GM21723 (cell line): ENCODE results near the gene RECQL5.

ENCODE experiments used
- ATAC-seq: cut with Tn5 transposase; IDR thresholded peaks from one replicate; pipeline ENCODE4 v1.9.1; 2021; ENCODE audit warnings: mild to moderate bottlenecking, moderate library complexity; ENCODE audit not compliant: unreplicated experiment

RECQL5 gene

DNA sequence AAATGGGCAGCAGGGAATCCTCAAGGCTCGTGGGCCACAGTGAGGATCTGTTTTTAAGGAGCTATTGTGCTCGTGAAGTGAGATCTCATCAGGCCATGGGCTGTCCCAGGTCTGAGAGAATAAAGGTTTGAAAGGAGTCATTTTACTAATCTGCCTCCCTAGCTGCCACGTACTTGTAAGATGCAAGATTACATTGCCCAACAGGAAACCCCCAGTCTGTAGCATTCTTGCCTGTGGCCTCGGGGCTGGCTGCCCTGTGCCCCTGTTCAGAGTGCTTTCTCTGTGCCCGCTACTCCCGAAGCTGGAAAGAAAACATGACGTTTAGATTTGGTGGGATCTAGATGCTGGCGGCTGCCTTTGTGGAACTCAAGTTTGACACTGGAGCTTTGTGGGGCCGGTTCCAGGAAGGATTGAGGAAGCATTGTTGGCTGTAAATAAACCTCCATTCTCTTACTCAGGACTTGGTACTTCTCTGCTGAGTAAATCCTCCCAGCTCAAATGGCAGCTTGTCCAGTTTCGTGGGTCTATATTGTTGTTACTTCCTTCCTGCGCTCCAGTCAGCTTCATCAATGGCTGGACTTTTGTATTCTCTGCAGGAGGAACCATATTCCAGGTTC is 21.4 kb upstream of the RECQL5 start:
- ATAC-seq: no peak

DNA sequence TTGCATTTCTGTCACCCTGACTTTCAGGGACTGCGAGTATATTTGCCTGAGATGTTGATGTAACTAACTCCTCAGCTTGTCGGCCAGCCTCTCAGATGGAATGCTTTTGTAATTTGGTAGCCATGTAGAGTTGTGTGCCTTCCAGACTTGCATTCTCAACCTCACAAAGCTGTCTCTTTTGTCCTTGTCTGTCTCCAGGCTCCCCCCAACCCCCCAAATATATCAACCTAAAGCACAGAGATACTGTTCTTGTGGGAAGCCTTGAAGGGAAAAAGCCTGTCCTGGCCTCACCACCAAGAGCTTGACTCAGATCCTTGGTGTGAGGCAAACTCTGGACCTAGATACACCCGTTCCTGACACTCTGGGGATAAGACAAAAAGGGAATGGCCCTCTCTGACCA is 18.5 kb upstream of the RECQL5 start:
- ATAC-seq: no peak

DNA sequence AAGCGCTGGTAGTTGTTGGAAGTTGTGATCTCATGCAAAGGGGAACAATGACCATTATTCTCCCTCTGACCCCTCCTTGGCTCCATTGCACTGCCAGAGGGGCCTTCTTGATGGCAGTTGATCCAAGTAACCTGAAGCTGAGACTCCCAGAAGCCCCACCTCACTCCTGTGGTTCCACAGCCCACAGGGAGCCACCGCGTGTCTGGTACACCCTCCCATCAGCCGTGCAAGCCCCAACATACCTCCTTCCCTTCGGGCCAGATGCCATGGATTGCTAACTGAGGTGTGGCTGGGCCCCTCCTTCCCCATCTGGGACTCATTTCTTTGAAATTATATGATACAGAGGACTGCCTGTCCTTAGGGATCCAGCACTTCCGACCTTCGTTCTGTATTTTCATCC is 18.0 kb upstream of the RECQL5 start:
- ATAC-seq: no peak

DNA sequence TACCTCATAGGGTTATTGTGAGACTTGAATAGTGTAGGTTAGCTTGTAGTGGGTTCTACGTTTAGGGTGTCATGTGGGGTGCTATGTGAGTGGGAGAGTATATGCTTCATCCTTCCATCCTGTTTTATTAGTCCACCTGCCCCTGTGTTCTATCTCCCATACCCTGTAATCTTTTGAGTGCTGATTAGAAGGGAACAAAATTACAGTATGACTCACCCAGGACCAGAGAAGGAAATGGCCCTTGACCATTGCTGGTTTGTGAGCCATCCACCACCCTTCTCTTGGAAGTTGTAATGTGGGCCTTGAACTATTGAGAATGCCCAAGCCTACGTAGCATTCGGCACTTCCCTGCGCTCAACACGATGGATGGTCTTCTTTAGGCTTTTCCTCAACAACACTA is 17.3 kb upstream of the RECQL5 start:
- no peak for ATAC-seq

DNA sequence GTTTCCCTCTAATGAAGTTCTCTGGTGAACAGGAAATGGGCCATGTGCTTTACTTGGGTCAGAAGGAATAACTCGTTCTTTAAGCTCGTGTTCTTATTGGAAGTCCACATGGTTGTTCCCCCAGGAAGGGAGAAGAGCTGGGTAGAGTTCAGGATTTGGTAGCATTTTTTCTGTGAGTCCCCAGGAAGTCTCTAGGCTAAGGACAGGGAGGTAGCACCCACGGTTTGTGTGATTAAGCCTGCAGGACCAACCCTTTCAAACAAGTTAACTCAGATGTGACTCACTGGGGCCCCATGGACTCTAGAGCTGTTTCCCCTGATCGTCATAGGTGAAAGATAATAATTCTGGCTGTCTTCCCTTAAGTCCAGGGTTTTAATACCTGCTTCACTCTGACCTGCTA is 16.6 kb upstream of the RECQL5 start:
- no peak for ATAC-seq

DNA sequence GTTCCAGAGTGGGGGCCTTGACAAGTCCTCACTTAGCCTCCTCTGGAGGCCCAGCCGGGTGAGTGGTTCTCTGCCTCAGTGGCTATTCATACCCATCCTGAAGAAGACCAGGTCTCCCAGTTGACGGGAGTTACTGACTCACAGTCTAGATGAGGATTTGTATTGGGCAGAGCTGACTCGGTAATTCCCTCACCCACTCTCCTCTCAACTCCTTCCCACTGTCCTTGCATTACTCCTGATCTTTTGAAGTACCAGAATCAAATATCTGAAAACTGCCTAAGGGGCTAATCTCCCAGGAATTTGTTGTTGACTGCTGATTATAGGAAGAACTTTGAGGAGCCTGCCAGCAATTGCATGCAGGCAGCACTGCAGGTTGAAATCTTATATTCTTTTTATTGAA is 14.3 kb upstream of the RECQL5 start:
- ATAC-seq: no peak

DNA sequence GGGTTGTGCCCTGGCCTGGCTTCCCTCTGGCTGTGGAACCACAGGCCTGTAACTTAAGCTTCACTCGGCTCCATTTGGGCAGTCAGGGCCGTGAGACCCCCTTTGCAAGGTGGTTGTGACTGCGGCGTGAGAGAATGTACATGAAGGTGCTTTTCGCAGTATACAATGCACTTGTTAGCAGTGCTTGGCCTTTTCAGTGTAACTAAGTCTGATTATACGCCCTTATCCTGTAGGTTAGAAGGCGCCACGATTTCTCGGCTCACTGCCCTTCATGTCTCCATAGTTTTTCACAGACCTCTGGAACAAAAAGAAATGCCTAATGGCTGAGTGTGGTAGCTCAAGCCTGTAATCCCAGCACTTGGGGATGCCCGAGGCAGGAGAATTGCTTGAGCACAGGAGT is 13.5 kb upstream of the RECQL5 start:
- ATAC-seq: no peak

DNA sequence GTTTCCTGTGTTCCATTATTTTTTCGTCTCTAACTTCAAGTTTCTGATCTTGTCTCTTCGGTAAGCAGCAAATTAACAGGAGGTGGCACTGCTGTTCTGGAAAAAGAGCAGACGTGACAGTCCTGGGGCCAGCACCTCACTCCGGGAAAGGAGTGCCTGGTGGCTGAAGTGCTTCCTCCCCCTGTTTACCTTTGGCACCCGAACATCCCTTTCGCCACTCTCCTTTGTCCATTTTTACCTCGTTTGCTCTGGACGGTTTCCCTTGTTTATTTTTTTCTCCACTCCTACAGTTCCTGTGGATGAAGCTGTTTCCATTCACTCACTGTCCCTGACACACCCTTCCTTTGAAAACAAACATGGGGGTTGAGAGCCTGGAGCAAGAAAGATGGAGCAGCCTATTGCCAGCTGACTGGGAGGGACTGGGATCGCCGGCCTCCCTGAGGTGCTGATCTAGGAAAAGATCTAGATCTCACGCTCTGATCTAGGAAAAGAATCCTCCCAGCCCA is 12.8 kb upstream of the RECQL5 start:
- no peak for ATAC-seq

DNA sequence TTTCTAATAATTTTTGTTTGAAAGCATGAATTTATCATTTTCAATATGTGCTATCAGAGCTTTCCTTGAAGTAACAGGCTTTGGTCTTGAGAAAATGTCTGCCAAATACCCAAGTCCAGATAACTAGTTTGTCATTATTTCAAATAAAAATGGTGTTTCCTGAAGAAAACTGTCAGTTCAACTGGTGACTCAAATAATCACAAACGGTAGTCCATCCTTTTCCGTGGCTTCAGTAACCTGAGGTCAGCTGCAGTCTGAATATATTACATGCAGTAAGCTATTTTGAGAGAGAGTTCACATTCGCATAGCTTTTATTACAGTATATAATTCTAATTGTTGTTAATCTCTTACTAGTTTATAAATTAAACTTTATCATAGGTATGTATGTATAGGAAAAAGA is 9.5 kb upstream of the RECQL5 start:
- ATAC-seq: no peak

DNA sequence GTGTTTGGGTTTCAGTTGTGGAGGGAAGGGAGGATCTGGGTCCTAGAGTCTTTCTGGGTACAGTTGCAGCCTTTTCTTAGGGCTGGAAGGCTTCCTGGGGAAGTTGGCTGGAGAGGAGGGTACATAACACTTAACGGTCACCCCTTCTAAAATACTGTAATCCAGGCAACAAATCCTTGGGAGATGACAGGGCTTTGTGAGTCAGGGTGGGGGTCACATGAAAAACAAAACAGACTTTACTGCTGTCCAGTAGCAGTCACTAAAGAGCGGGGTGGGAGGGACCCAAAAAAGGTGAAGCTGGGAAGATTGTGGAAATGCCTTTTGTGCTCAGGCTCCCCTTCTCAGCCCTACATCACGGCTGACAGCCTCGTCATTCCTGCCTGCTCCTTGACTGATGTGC is 6.5 kb upstream of the RECQL5 start:
- no peak for ATAC-seq

DNA sequence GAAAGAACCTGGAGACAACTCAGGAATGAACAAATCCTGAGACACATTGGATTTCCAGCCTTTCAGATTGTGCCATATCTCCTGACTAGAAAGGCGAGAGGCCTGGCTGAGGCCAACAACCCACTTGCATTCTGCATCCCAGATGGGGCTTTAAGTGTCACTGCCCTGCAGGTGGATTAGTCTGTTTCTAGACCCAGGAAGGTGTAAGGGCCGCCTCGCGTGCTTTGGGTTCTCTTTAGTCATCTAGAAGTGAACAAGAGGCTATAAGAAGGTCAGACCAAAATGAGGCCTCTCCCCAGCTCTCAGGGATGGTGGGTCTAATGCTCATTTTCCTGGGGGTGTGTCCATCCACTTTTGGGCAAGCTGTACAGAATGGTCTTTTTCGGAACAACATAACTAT is 5.1 kb upstream of the RECQL5 start:
- no peak for ATAC-seq

DNA sequence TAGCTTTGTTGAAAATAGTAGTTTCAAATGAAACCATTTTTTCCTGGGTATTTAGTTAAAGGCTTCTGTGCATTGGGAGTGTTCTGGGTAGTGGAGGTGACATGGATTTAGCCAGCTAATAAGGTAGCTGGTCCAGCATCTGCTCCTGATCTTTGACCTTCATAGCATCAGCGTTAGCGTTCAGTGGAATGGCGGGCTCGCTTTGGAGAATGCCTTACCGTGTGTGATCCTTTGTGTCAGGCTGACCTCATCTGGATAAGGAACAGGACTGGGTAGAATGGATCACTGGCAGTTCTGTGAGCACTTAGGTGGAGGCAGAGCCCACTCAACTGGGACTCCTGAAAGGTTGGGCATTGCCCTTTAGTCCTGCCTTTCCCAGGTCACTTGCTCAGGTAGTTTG is 3.9 kb upstream of the RECQL5 start:
- no peak for ATAC-seq

DNA sequence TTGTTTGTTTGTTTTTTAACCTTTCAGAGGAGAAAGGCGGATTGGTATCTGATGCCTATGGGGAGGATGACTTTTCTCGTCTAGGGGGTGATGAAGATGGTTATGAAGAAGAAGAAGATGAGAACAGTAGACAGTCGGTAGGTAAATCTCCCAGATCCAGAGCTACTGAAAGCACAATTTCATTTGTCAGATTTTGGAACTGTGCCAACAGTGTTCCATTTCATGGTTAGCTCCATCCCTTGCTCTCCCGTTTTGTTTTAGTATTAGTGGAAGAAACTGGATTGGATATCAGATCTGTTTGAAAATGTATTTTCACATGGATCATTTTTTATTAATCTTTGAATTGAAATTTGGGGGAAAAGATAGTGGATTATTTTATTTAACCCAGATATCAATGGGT is 1.5 kb upstream of the RECQL5 start:
- no peak for ATAC-seq

DNA sequence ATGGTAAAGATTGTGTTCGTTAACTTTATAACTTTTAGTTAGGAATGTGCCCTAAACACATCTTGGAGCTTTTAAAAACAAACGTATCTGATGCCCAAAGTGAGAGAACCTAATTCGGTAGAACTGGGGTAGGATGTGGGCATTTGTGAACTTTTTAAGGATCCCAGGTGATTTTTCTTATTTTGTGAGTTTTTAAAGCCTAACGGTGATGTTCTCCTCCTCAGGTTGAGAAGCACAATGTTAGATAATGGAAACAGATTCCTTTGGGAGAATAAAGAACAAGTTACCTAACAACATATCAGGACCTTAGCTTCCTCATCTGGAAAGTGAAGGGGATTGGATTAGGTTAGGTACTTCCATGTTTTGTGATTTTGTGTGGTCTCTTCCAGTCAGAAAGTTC is 871 bp upstream of the RECQL5 start:
- ATAC-seq: no peak

DNA sequence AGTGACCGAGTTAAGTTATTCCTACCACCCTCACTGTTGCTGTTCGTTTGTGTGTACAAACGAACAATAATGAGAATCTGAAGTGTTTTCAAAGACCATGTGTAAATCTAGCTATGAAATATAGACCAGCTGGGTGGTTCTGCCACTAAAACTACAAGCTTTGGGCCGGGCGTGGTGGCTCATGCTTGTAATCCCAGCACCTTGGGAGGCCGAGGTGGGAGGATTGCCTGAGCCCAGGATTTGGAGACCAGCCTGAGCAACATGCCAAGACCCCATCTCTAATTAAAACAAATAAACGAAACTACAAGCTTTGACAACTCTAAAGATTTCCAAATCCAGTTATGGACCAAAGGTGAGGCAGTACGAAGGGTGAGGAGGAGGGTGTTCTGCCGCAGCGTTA is 973 bp downstream of the RECQL5 start:
- no peak for ATAC-seq

DNA sequence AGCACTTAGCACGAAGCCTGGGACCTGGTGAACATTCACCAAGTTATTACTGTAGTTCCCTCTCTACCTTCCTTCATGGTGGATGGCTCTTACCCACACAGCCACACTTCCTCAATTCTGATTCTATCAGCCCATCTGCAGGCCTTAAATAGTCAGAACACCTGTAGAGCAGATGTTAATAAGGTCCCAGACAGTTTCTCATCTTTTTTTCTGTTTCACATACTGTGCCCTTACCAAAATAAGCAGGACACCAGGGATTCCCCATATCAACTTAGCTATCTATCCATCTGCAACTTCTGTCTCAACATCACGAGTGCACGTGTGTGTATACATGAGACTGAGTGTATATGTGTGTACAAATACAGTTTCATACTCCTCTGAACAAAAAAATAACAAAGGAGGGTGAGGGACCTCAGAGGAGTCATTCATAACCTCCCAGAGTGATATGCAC is 2.8 kb downstream of the RECQL5 start:
- peak; percentile 71 for ATAC-seq

DNA sequence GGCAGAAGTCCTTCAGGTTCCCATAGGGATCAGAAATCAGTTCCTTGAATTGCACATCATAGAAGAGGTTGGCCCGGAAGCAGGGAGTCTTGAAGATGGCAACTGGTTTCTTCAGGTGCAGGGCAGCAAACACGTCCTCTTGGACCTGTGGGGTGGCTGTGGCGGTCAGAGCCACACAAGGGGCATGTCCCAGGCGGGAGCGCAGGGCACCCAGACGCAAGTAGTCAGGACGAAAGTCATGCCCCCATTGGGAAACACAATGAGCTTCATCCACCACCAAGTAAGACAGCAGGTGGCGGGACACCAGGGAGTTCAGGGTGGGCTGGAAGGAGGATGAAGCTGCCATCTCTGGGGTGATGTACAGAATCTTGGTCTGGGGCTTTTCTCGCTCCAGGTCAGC is 4.4 kb downstream of the RECQL5 start:
- ATAC-seq: no peak

DNA sequence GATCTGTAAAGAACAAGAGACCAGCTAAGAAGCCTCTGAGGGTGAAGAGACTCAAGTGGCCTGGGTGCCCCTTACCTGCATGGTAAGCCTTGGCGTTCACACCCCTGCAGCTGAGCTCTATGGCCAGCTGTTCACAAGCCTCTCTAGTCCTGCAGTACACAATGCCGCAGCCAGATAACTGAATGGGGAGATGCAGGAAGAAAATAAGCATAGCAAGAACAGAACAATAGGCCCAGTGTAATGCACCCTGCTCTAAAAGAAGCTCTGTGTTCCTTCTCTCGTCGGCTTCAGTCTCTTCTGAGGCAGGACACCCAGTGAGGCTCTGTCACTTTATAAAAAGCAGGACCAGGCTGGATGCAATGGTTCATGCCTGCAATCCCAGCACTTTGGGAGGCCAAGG is 5.4 kb downstream of the RECQL5 start:
- no peak for ATAC-seq

DNA sequence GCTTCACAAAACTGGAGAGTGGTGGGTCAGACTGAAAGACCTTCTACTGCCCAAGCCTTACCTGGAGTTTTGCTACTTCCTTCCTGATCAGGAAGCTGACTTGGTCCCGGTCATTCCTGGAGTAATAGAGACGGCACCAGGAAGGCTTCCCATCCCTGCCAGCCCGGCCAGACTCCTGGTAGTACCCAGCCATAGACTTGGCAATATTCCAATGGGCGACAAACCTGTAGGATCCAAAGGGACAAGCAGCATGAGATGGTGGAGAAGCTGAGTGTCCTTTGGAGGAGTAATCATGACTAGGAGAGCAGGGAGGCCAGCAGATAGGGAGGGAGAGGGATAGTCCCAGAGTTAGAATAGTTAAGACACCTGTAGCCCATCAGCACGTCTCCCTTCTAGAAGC is 8.7 kb downstream of the RECQL5 start:
- ATAC-seq: no peak

DNA sequence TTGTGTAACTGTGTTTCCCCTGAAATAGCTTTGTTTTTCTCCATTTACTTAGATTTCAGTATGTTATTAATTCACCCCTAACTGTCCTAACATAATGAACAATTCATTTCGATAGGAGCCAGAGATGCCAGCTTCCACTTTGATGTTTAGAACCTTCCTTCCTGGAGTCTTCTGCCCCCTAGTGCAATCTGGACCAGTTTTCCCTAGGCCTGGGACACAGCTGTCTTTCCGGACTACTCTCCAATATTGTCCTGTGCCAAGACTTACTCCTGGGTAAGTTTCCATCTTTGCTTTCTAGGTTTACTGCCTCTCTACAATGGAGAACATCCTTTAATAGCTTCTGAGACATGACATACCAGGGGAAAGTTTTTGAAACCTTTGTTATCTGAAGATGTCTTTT is 12.8 kb downstream of the RECQL5 start:
- no peak for ATAC-seq

DNA sequence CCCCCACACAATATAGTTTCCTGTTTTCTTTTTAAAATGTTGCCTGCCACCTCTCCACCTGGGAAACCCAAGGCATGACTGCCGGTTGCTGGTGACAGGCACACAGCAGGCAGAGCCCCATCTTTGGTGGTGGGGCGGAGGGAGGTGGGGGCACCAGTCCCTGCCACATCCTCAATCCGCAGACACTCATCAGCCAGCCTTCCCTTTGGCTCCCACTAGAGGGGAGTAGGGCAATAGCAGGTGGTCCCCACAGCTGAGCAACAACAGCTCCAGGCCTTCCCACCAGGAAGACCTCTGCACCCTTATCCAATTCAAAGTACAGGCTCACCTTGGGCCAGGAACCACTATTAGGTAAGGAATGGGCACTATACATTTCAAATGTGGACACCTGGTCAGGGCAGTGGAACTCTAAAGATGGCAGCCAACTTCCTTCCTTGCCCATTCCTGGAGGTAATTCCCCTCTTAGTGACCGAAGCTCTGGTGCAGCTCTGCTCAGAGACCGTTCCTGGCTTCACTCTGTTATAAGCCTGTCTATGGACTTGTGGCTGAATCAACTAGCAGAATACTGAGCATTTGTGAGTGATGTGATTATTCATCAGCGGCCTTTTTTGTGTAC is 13.9 kb downstream of the RECQL5 start:
- ATAC-seq: no peak

DNA sequence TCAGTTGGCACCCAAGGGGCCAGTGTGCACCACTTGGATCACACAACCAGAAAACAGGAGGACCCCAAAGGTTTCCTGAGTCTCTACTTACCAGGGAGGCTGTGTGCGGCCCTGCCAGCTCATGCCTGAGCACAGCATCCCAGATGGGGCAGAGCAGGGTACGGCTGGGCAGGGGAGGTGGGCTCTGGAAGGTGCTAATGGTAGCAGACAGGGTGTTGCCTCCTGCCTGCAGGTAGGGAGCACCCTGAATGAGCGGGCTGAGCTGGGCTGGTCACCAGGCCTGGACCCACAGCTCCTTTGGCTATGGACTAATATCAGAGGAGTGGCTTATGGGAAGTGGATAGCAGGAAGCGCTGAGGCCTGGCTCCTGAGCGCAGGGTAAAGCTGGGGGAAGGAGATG is 14.6 kb downstream of the RECQL5 start:
- no peak for ATAC-seq

DNA sequence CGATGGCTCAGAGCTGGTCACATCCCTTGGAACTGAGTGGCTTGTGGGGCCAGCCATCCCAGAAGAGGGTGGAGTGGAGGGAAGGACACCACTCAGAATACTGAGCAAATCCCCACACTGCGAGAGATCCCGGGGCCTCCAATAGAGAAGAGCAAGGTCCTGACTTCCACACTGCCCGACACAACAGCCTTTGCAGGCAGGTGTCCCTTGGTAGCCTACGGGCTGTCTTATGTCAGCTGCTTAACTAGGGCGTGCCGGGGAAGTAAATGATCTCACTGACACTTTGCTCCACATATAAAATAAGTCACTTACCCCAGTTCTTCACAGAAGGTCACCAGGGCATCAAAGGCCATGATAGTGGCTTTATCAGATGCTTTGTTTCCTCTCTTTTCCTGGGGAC is 16.1 kb downstream of the RECQL5 start:
- ATAC-seq: no peak
